SK-N-SH (cell line): ENCODE results near the gene TMEM198.
A peak's percentile ranks its signal among the peaks of the same experiment; 100 is the strongest.

Experiments
- CTCF ChIP-seq: fragments of 200-600 bp; sonication (generic); IDR thresholded peaks from 2 replicates; pipeline ENCODE4 v1.6.1; 2017; ENCODE audit warnings: antibody characterized with exemption, mild to moderate bottlenecking, moderate library complexity
- EP300 ChIP-seq, 2 experiments: IDR thresholded peaks; 2 replicates each; pipeline versions ENCODE4 v1.4.0 to v1.6.1; 2012; ENCODE audit warnings: borderline replicate concordance in 1 of 2, low read depth in 1 of 2, low read length in 1 of 2
- EZH2phosphoT487 ChIP-seq: fragments of 200-600 bp; sonication (generic); IDR thresholded peaks from 2 replicates; pipeline ENCODE4 v1.6.1; 2017; ENCODE audit warnings: low read depth, mixed run types, mild to moderate bottlenecking, antibody characterized with exemption, moderate library complexity, borderline replicate concordance
- NFIC ChIP-seq: IDR thresholded peaks from 2 replicates; pipeline ENCODE4 v1.4.0; 2012; ENCODE audit warnings: borderline replicate concordance
- POLR2AphosphoS5 ChIP-seq: IDR thresholded peaks from 2 replicates; pipeline ENCODE4 v1.6.1; 2012; ENCODE audit warnings: low read depth, low read length
- RAD21 ChIP-seq: IDR thresholded peaks from 2 replicates; pipeline ENCODE4 v1.6.1; 2012; ENCODE audit warnings: mild to moderate bottlenecking, low read length
- REST ChIP-seq: IDR thresholded peaks from 2 replicates; pipeline ENCODE4 v1.6.1; 2012; ENCODE audit warnings: mild to moderate bottlenecking, low read depth, low read length, moderate library complexity
- RFX5 ChIP-seq: IDR thresholded peaks from 2 replicates; pipeline ENCODE4 v1.6.1; 2012; ENCODE audit warnings: mild to moderate bottlenecking, improper control_type of control experiment, low read length
- SIN3A ChIP-seq: IDR thresholded peaks from 2 replicates; pipeline ENCODE4 v1.6.1; 2012; ENCODE audit warnings: low read depth, mild to moderate bottlenecking, low read length, moderate library complexity, borderline replicate concordance
- SMC3 ChIP-seq: IDR thresholded peaks from 2 replicates; pipeline ENCODE4 v1.6.1; 2012; ENCODE audit warnings: low read depth, low read length, improper control_type of control experiment
- YY1 ChIP-seq: IDR thresholded peaks from 2 replicates; pipeline ENCODE4 v1.4.0; 2012; ENCODE audit warnings: low read depth, mild to moderate bottlenecking

DNA sequence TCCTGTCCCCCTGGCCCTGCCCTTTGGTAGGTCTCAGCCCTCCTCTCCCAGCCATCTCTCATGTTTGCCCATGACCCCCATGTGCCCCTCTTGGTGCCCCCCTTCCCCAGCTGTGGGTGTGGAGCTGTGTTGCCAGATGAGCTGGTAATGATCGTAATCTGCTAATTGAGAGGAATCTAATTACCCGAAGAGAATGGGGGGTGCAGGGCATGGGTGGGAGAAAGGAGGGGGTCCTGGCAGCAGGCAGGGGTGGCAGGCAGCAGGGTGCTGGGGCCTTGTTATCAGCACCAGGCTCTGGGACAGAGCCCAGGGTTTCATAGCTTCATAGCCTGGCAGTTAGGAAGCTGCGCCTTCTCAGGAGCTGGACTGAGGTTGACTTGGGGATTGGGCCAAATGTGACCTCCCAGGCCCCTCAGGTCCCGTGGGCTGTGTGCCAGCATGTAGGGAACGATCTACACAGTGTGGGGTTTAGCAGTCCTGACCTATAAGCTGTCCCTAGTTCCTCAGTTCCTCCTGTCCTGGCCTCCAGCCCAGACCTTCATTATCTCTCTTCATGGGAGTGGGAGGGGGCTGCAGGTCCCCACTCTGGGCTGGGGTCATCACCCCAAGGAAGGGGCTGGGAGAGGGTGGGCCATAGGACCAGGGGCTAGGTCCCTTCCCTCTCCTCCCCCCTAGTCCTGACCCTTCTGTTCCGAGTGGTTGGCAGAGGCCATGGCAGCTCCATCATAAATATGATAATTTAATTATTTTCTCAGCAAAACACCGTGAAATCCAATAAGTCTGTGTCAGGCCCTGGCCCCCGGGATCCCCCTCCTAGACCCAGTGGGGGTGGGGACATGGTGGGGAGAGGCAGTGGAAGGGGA is 36.0 kb upstream of the TMEM198 start:
- TF ChIP-seq REST = peak; percentile 89
- TF ChIP-seq CTCF = no peak
- TF ChIP-seq YY1 = no peak
- peak in 1 of 2 experiments; percentile 96; a peak in 2 of 4 replicates for TF ChIP-seq EP300 (IDR thresholded peaks at IDR 0.05; ENCODE audit: borderline replicate concordance in 1 of 2, low read depth in 1 of 2, low read length in 1 of 2)
- no peak for TF ChIP-seq SIN3A
- no peak for TF ChIP-seq NFIC
- TF ChIP-seq POLR2AphosphoS5 = 0 out of 2 replicates have a peak, but pooled peaks have one; percentile 18
- TF ChIP-seq RAD21 = peak; percentile 20; the same call in 1 of the 2 replicates
- no peak for TF ChIP-seq EZH2phosphoT487
- TF ChIP-seq RFX5 = no peak
- peak; percentile 22; the same call in 1 of the 2 replicates for TF ChIP-seq SMC3
